GM18517 (cell line): ENCODE measurements around the gene TEX22.
"Not testable (repeated sequence)": the region's sequence is repeated elsewhere in the genome, so short reads cannot be mapped to it uniquely, and the experiment has no call there.

ENCODE experiments used
- ATAC-seq: cut with Tn5 transposase; IDR thresholded peaks from one replicate; pipeline ENCODE4 v1.9.1; 2021; ENCODE audit warnings: mild to moderate bottlenecking, moderate library complexity; ENCODE audit not compliant: unreplicated experiment

The TEX22 gene

GRCh38 chr14:105398044-105398725 lies at the start of gene TEX22:
TEX22 (plus strand) TSS chr14:105398538; CDS start chr14:105399341, 803 bp downstream.
- peak; percentile 69 for ATAC-seq

- ATAC-seq: no peak
Observed at GRCh38 chr14:105348945-105349699, 49.2 kb upstream of the TEX22 start.

- no peak for ATAC-seq
Observed at GRCh38 chr14:105349992-105350391, 48.3 kb upstream of the TEX22 start.

- ATAC-seq: no peak
Observed at GRCh38 chr14:105350450-105351244, 47.7 kb upstream of the TEX22 start.

GRCh38 chr14:105351410-105351809 lies 46.9 kb upstream of the TEX22 start:
- no peak for ATAC-seq

GRCh38 chr14:105351920-105352851 lies 46.2 kb upstream of the TEX22 start:
- no peak for ATAC-seq

- no peak for ATAC-seq
Observed at GRCh38 chr14:105353136-105353535, 45.2 kb upstream of the TEX22 start.

GRCh38 chr14:105354541-105354940 lies 43.8 kb upstream of the TEX22 start:
- ATAC-seq: no peak

- no peak for ATAC-seq
Observed at GRCh38 chr14:105355049-105355575, 43.2 kb upstream of the TEX22 start.

- no peak for ATAC-seq
Observed at GRCh38 chr14:105355850-105356604, 42.3 kb upstream of the TEX22 start.

GRCh38 chr14:105356927-105357326 lies 41.4 kb upstream of the TEX22 start:
- no peak for ATAC-seq

GRCh38 chr14:105357626-105358025 lies 40.7 kb upstream of the TEX22 start:
- no peak for ATAC-seq

- no peak for ATAC-seq
Observed at GRCh38 chr14:105358140-105358846, 40.0 kb upstream of the TEX22 start.

- no peak for ATAC-seq
Observed at GRCh38 chr14:105358943-105359342, 39.4 kb upstream of the TEX22 start.

GRCh38 chr14:105361412-105361811 lies 36.9 kb upstream of the TEX22 start:
- ATAC-seq: not testable (repeated sequence)

GRCh38 chr14:105363847-105364708 lies 34.3 kb upstream of the TEX22 start:
- no peak for ATAC-seq

GRCh38 chr14:105365101-105365500 lies 33.2 kb upstream of the TEX22 start:
- ATAC-seq: no peak

- ATAC-seq: no peak
Observed at GRCh38 chr14:105365681-105366080, 32.7 kb upstream of the TEX22 start.
